Stimulated activated CD4-positive, alpha-beta T cell treated with anti-CD3 and anti-CD28 coated beads, TNF-alpha, amount 100 ng/mL, for 24 hours (primary cell): ENCODE measurements around the gene PKMYT1.
"Not testable (repeated sequence)": the region's sequence is repeated elsewhere in the genome, so short reads cannot be mapped to it uniquely, and the experiment has no call there.

Source experiments
- DNase-seq, 3 experiments: peaks; one replicate each; pipeline ENCODE4 v3.0.0-alpha.2; 2020; ENCODE audit warnings: low read depth in 3 of 3

Gene PKMYT1

DNA sequence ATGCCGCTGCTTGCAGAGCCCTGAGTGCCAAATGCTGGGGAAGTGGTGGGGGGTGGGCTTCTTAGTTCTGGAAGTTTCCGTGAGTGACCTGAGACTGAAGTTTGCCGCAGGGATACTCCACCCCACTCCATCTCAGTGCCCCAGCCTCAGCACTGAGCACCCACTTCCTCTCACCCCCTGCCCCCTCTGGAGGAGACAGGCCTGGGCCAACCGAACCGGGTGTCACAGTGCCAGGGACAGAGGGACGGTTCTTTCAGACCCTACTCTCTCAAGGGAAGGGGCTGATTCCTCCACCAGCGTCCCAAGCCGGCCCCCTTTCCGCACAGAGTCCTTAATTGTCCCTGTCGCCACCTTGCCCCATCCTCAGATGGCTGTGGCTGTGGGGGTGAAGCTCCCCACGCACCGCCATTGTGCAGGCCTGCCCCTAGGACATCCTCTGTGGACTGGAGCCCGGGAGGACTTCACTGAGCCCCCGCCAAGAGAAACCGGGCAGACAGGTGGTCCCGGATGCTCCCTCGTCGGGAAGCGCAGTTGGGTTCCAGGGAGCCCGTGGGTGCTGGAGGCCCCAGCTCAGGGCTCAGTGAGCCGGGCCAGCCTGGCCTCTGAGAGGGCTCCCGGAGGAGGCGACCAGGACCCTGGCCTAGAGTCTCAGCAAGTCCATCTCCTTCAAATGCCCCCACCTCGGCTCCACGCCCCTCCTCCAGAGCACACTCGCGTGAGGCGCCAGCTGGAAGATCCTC, 17.7 kb downstream of the PKMYT1 start:
- no peak for DNase-seq

DNA sequence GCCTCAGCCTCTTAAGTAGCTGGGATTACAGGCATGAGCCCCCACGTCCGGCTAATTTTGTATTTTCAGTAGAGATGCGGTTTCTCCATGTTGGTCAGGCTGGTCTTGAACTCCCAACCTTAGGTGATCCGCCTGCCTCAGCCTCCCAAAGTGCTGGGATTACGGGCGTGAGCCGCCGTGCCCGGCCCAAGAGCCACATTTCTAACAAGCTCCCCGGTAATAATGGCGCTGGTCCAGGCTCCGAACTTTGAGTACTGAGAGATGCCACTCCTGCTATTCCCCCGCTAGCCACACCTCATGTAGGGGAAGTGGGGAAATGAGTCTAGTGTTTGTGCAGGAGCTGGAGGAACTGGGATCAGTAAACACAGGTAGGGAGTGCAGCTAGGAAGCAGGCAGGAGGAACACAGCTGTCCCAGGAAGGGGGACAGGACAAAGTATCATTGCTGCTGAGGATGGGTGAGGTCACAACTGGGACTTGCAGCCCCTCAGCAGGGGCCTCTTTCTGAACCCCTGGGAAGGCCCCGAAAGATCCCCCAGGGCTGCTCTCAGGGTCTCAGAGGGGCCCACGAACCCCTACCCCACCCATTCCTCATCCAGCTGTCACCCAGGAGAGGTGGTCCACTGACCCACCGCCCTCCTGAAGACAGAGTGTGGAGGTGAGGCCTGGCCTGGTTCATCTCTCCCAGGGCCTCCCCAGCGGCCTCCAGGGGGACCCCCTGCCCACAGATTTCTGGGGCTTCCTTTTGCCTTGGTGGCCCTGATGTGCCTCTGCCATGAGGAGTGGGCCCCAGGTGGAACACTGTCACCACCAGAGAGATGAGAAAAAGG, 19.8 kb downstream of the PKMYT1 start:
- DNase-seq = no peak

DNA sequence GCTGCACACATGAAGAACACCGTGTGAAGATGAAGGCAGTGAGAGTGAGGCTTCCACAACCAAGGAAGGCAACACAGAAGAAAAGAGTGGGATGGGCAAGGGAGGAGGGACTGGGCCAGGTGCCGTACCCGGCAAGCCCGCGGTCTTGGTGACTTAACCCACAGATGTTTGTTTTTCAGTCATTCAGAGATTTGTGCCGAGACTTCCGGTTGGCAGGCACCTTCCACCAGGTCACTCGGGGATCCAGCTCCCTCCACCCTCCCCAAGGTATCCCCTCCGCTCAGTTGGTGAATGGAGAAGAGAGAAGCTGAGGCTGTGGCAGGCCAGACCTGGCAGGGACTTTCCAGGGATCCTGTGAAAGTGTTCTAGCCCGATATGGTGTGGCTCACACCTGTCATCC, 21.0 kb downstream of the PKMYT1 start:
- no peak for DNase-seq

DNA sequence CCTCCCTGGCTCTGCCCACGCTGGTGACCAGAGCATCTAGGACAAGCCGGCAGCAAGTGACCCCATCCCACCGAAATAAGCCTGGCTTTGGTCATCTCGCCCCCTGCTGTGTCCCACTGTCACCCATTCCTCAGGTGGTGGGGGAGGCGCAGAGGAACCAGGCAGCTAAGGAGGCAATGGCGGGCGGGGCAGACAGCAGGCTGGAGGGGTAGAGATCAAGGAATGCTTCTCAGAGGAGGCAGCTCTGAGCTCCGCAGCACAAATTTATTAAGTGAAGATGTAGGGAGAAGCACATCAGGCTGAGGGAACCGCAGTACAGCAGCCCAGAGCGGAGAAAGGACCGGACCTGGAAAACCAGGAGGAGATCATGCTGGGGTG, 23.7 kb downstream of the PKMYT1 start:
- DNase-seq = no peak

DNA sequence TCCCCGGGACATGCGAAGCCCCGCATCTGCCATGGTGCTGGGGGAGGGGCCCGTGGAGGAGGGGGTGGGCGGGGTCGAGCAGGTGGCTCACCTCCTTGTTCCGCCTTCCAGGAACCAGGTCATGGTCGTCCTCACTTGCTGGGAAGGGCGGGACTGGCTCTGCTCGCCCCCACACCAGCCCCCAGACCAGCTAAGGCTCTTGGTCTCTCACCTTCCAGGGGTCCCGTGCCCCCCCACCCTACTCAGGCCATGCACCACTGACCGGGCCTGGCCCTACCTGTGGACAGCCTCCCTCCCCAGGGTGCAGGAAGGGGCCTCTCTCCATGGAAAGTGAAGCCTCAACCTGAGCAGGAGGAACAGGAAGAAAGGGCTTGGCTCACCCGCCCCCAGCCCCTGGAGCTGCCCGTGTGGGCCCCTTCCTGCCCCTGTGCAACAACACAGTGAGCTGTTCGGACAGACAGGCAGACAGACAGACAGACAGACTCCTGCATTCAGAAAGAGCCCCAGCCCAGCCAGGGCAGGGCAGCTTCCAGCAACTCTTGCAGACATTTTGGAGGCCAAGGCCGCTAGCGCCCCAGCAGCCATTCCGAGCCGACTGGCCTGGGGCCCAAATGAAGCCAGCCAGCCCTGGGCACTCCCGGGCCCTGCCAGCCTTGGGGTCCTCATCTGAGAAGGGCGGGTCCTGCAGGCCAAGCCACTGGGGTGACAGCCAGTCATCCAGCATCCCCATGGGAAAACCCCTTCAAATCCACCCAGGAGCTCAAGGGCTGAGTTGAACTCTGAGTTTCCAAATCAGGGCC, 24.3 kb downstream of the PKMYT1 start:
- no peak for DNase-seq

DNA sequence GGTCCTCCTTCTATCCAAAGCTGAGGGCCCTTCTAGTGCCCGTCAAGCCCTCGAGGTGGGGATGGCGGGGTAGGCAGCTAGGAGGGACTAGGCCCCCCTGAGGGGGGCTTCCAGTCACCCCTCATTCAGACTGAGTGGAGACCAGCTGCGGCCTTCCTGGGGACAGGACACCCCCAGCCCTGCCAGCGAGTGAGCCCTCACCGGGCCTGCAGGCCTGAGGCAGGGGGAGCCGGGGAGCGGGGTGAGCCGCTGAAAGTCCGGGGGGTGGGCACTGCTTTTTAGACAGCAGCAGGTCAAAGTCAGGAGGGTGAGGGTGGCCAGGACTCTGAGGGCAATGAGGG, 24.8 kb downstream of the PKMYT1 start:
- DNase-seq = no peak

DNA sequence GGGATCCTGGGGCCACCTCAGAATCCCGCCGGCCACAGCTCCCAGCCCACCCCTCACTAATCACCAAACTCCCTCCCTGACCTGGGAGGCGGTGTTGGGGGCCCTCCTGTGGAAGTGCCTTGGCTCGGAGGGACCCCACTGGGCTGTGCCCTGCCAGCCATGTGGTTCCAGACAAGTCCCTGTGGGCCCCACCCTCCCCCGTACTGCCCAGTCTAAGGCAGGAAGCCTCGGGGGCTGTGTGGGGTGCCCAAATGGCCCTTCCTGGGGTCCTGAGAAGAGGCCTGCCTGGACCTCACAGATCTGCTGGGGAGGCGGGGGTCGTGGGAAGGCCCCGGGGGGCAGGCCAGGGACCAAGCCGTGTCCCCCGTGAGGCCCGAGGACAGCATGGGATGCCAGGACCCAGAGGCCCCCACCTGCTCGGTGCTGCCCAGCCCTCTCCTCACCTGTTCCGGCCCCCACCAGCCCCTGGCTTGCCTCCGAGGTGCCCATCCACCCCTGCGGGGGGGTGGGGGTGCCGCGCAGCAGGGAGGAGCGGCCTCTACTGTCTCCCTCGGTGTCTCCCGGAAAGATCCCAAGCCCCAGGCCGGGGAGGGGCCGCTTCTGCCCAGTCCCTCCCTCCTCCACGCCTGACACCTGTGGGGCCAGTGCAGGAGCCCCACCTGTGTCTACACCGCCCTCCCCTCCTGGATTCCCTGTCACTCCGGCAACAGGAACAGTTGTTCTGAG, 25.4 kb downstream of the PKMYT1 start:
- DNase-seq = no peak

DNA sequence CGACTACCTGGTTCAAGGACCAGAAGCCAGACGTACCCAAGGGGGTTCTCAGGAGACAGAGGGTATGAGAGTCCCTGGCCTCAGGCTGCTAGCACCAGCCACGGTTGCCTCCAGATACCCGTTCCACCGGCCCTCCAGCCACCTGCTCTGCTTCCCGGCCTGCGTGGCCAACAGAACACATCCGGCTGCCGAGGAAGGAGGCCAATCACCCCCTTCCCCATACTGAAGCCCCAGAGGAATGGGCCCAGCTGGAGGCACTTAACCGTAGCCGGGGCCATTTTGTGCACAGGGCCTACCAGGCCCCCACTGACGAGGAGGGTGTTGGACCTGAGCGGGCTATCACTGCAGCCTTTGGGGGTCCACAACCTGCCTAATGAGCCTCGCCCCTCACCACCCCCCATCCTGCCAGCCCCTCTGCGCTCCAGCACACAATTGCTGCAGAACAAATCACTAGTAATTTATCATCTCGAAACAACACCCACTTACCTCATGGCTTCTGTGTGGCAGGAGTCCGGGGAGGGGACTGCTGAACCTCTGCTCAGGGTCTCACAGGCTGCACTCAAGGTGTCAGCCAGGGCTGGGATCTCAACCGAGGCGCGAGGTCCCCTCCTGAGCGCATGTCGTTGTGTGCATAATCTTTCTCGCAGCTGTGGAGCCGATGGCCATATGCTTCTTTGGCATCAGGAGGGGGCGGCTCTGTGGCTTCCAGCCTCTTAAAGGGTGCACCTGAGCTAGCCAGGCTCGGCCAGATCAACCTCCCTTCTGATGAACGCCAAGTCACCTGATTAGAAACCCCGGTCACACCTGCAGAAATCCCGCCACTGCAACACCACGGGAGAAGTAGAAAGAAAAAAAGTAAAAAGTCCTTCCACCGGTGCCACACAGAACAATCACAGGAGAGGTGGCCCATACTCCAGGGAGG, 26.3 kb downstream of the PKMYT1 start:
- DNase-seq = no peak

DNA sequence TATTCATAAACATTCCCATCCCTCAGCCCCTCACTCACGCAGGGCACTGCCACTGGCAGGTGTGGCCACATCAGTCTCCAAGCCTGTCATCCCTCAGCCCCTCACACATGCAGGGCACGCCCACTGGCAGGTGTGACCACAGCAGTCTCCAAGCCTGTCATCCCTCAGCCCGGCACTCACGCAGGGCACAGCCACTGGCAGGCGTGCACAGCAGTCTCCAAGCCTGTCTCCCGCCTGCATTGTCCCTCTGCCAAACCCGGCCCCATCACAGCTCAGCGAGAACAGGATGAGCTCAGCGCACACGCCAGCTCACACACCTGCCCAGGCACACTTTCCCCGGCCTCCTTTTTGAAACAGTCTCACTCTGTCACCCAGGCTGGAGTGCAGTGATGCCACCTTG, 27.6 kb downstream of the PKMYT1 start:
- DNase-seq = no peak

DNA sequence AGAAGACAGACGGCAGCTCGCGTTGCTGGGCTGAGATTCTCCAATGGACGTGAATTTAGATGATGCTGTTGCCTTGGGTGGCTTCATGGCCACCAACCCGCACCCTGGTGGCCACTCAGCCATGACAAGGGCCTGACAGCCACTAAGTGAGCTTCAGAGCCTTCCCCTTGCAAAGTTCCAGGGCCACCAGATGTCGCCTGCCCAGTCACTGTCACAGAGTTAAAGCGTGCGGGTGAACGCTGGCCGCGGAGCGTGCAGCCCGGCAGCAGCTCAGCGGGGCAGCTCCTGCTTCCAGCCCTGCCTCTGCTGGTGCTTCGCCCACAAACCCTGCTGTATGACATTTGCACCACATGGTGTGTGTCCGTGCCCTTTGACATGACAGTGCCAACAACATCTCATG, 29.5 kb downstream of the PKMYT1 start:
- DNase-seq = no peak

DNA sequence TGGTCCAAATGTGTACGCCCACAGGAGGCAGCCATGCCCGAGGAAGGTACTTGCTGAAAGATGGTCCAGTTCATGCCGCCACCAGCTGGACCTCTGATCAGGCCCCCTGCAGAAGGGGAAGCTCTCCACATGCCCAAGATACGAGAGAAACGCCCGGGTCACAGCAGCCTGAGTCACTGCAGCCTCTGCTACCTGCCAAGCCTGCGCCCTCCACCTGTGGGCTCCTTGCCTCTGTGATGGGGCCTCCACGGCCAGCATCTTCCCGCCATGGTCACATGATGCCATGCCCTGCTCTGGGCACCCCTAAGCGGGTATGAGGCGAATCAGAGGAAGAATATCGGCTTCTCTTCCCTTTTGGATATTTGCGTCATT, 29.9 kb downstream of the PKMYT1 start:
- DNase-seq = no peak

DNA sequence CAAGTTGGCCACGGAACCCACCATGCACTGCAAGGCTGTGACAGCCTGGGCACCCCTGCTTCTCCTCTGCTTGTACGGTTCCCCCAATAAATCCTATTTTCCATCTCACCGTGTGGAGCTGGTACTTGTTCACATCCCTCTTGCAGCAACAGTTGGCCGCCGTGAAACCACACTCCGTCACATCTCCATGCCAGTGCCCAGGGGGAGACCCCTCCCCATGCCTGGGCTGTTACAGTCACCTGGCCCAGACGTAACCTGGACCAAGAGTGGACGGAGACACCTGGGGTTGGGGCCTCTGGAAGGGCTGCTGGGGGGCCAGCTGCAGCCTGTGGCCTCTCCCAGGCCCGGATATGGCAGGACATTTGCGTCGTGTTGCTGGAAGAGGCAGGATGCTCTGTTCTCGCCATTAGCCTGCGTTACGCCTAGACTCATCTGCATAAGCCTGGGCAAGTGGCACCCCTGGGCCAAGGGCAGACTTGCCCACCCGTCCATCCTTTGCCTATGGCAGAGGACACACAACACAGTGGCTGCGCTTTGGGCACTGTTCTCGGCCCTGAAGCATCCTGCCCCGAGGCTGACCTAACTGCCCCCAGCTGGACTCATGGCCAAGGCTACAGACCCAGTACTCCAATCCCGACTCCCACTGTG, 30.4 kb downstream of the PKMYT1 start:
- no peak for DNase-seq

DNA sequence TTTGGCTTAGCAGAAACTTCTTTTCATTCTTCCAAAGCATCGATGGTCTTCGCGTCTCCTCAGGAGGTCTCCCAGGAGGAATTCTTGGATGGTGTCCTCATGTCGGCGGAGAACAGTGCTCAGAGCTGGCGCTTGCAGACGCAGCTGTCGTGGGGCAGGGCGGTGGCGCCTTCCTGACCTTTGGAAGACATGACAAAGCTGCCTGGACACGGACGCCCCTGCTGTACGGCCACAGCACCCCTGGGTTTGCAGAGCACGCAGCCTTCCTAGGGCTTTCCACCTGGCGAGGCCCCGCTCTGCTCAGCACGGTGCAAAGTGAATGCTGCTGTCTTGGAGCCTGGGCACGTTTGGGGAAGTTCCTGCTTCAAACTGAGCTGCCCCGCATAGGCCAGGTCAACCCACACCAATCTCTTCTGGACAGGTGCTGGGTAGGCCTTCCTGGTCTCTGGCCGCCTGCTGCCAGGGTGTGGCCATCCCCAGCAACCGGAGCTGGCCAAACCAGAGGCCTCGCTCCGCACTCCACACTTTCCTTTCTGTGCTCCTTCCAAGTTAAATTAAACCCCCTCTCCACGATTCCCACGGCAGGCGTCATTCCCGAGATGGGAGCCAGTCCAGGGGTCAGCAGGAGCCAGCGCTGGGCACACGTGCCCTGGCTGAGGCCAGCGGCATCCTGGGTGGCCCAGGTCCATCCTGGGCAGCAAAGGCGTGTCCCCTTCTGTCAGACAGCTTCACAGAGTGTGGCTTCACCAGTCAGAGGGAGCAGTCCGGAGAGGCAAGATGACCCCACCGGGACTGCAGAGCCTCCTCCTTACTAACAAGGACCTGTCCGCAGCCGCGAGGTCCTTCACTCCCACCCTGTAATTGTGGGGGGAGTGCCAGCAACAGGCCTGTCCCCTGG, 31.2 kb downstream of the PKMYT1 start:
- DNase-seq = no peak

DNA sequence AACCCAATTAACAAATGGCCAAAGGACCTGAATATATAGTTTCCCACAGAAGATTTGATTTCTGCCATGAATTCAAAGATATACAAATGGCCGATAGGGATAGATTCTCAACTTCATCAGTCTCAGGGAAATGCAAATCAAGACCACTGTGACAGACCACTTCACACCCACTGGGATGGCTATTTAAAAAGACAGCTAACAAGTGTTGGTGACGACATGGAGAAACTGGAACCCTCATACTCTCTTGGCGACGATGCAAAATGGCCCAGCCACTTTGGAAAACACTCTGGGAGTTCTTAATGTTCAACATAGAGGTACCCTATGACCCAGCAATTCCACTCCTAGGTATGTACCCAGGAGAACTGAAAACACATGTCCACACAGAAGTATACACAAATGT, 33.6 kb downstream of the PKMYT1 start:
- no peak for DNase-seq

DNA sequence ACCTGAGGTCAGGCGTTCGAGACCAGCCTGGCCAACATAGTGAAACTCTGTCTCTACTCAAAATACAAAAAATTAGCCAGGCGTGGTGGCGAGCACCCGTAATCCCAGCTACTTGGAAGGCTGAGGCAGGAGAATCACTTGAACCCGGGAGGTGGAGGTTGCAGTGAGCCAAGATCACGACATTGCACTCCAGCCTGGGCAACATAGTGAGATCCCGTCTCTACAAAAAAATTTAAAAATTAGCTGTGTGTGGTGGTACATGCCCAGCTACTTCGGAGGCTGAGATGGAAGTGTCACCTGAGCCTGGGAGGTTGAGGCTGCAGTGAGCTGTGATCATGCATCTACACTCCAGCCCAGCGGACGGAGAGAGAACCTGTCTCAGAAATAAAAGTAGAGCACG, 36.5 kb downstream of the PKMYT1 start:
- DNase-seq = not testable (repeated sequence)

DNA sequence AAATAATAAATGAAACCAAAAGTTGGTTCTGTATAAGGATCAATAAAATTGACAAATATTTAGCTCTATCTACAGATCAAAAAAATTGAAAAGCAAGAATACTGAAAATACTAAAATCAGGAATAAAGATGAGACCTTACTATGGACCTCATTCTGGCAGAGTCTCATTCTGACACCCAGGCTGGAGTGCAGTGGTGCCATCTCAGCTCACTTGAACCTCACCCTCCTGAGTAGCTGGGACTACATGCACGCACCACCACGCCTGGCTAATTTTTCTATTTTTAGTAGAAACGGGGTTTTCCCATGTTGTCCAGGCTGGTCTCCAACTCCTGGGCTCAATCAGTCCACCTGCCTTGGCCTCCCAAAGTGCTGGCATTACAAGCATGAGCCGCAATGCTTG, 38.2 kb downstream of the PKMYT1 start:
- DNase-seq = no peak

DNA sequence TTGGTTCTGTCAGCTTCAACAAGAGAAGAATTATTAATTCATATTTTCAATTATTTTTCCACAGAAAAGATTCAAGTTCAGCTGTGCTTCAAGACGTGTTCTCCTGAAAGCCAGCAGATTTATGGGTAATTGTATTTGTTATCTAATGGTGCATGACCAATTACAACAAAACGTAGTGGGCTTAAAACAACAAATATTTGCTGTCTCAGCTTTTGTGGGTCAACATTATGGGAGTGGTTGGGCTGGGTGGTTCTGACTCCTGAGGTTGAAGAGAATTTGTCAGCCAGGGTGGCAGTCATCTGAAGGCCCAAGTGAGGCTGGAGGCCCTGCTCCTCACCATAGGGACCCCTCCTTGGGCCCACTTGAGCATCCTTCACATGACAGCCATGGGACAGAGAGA, 40.3 kb downstream of the PKMYT1 start:
- no peak for DNase-seq

DNA sequence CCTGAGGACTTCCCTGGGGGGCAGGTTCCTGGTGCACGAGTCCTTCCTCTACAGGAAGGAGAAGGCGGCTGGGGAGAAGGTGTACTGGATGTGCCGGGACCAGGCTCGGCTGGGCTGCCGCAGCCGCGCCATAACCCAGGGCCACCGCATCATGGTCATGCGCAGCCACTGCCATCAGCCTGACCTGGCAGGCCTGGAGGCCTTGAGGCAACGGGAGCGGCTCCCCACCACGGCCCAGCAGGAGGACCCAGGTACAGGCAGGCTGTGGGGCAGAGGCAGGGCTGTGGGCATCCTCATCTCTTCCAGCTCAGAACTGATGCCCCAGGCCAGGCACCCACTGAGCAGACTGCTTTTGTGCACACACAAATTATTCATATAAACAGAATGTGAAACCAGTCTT, 42.0 kb downstream of the PKMYT1 start:
- DNase-seq = no peak

DNA sequence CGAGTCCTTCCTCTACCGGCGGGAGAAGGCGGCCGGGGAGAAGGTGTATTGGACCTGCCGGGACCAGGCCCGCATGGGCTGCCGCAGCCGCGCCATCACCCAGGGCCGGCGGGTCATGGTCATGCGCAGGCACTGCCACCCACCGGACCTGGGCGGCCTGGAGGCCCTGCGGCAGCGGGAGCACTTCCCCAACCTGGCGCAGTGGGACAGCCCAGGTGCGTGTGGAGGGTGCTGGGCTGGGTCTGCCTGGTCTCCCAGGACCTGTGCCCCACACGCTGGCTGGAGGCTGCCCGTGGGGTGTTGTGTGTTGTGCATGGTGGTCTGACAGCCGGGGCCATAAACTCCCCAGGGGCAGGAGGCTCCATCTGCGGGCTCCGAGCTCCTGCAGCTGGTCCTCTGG, 43.1 kb downstream of the PKMYT1 start:
- no peak for DNase-seq
